Mucosa of rectum (tissue), 2 donors: ENCODE measurements around the gene PYROXD2.

Source experiments
- H3K27ac ChIP-seq, 2 donors: one replicate each; pipeline ENCODE4 v1.7.0; 2013; ENCODE audit warnings: inconsistent platforms in 2 of 2, low read depth in 2 of 2, low read length in 2 of 2
- H3K27me3 ChIP-seq, 2 donors: one replicate each; pipeline ENCODE4 v1.7.0; 2013; ENCODE audit warnings: low read length in 2 of 2; ENCODE audit not compliant: control insufficient read depth in 2 of 2, insufficient read depth in 2 of 2
- H3K36me3 ChIP-seq, 2 donors: one replicate each; pipeline ENCODE4 v1.7.0; 2013; ENCODE audit warnings: low read length in 2 of 2; ENCODE audit not compliant: control insufficient read depth in 2 of 2, insufficient read depth in 2 of 2
- H3K4me1 ChIP-seq, 2 donors: one replicate each; pipeline ENCODE4 v1.7.0; 2013; ENCODE audit warnings: low read length in 2 of 2, mild to moderate bottlenecking in 1 of 2; ENCODE audit not compliant: control insufficient read depth in 2 of 2, insufficient read depth in 2 of 2
- H3K4me3 ChIP-seq, 2 donors: one replicate each; pipeline ENCODE4 v1.7.0; 2013; ENCODE audit warnings: low read length in 2 of 2
- H3K9ac ChIP-seq, 2 donors: one replicate each; pipeline ENCODE4 v1.7.0; 2013; ENCODE audit warnings: low read length in 2 of 2, low read depth in 1 of 2, mild to moderate bottlenecking in 1 of 2
- H3K9me3 ChIP-seq, 2 donors: one replicate each; pipeline ENCODE4 v1.7.0; 2013; ENCODE audit warnings: low read length in 2 of 2; ENCODE audit not compliant: control insufficient read depth in 2 of 2
- donor health status: healthy.
- donor health status: Normal muscosa, but diverticular disease.

PYROXD2 gene

GRCh38 chr10:98377536-98377935 is 37.4 kb downstream of the PYROXD2 start:
- Histone ChIP-seq H3K27me3 (no peaks in the 10 kb centered on the region), H3K4me1 (no peaks in the 10 kb centered on the region), H3K9me3 (no peaks in the 10 kb centered on the region), H3K9ac (no peak overlapping the region), H3K27ac (no peak overlapping the region), H3K4me3 (no peak overlapping the region), H3K36me3 (no peaks in the 10 kb centered on the region)

DNA sequence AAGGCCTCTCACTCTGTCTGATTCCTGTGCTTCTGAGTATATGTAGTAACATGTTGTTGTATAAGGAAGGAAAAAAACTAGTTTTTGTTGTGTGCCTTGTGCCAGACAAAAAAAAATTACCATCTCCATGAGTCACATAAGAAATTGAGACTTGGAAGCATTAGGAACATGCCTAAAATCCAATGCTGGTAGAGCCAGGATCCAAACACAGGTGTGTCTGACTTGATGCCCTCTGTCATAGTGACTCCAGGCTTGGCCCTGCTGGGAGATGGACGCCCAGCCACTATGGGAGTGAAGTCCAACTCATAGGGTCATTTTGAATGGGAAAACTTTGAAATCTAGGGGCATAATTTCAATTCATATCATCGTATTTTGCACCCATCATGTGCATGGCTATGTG is 38.0 kb downstream of the PYROXD2 start:
- Histone ChIP-seq H3K27me3 (no peaks in the 10 kb centered on the region), H3K4me3 (no peak overlapping the region), H3K9me3 (no peaks in the 10 kb centered on the region), H3K36me3 (no peaks in the 10 kb centered on the region), H3K9ac (no peak overlapping the region), H3K4me1 (no peaks in the 10 kb centered on the region), H3K27ac (no peak overlapping the region)

DNA sequence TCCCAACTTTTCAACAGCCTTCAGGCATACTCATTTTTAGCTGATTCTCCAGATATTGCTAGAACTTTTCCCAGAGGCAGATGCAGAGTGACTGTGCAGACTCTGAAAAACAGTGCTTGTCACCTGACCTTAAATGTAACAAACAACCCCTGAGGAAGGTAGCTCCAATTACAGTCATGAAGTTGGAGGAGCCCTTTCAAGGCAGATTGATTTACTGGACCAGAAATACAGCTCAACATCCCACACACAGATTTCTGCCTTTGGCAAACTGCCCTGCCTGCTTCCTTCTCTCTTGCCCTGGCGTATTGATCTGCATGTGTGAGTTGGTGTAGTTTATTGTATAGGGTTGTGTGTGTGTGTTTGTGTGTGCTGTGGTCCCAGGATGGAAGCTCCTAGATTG is 38.5 kb downstream of the PYROXD2 start:
- no peak overlapping the region for H3K27ac ChIP-seq
- no peak overlapping the region for H3K9ac ChIP-seq
- H3K36me3 ChIP-seq = no peaks in the 10 kb centered on the region
- no peaks in the 10 kb centered on the region for H3K4me1 ChIP-seq
- no peaks in the 10 kb centered on the region for H3K27me3 ChIP-seq
- no peaks in the 10 kb centered on the region for H3K9me3 ChIP-seq
- H3K4me3 ChIP-seq = no peak overlapping the region

- Histone ChIP-seq H3K27ac (no peak overlapping the region), H3K4me3 (no peak overlapping the region), H3K27me3 (no peaks in the 10 kb centered on the region), H3K36me3 (no peaks in the 10 kb centered on the region), H3K9me3 (no peaks in the 10 kb centered on the region), H3K4me1 (no peaks in the 10 kb centered on the region), H3K9ac (no peak overlapping the region)
These were observed 40.6 kb downstream of the PYROXD2 start for GRCh38 chr10:98374217-98374985.

DNA sequence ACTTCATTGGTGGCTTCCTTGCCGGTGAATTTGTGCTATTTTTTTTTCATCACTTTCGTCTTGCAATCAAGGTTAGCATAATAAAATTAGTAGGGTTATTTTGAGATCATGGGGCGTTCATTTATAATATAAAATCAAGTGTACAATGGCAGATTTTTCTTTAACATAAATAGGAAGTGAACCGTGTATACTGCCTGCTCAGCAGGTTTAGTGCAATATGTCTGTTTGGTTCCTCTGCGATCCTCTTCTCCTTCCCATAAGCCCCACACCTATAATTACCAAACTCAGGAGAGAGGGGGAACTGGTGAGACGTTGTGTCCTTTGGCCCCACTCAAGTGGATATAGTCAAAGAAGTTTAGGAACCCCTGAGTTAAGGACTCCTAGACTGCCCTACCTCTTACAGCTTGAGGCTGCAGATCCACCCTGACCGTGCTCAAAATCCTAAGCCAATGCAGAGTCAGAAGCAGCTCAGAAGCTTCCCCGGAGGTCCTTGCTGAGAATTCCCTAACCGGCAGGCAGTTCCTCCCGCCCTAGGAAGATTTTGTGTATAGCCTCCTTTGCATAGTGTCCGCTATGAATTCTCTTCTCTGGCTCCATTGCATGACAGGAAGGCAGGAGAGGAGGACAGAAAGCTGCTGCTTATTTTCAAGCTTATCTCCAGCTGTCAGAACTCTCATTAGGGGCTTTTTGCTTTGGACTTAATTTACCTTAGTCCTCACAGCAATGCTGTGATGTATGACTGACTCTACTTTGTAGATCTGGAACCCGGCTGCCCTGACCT is 41.5 kb downstream of the PYROXD2 start:
- H3K4me3 ChIP-seq = no peak overlapping the region
- no peaks in the 10 kb centered on the region for H3K27me3 ChIP-seq
- H3K4me1 ChIP-seq = no peaks in the 10 kb centered on the region
- H3K9me3 ChIP-seq = no peaks in the 10 kb centered on the region
- H3K27ac ChIP-seq = no peak overlapping the region
- H3K36me3 ChIP-seq = no peaks in the 10 kb centered on the region
- no peak overlapping the region for H3K9ac ChIP-seq

- H3K9me3 ChIP-seq = no peaks in the 10 kb centered on the region
- no peaks in the 10 kb centered on the region for H3K36me3 ChIP-seq
- no peak overlapping the region for H3K4me3 ChIP-seq
- no peak overlapping the region for H3K9ac ChIP-seq
- no peak overlapping the region for H3K27ac ChIP-seq
- no peaks in the 10 kb centered on the region for H3K4me1 ChIP-seq
- no peaks in the 10 kb centered on the region for H3K27me3 ChIP-seq
These were observed 43.9 kb downstream of the PYROXD2 start for GRCh38 chr10:98370831-98371820.

DNA sequence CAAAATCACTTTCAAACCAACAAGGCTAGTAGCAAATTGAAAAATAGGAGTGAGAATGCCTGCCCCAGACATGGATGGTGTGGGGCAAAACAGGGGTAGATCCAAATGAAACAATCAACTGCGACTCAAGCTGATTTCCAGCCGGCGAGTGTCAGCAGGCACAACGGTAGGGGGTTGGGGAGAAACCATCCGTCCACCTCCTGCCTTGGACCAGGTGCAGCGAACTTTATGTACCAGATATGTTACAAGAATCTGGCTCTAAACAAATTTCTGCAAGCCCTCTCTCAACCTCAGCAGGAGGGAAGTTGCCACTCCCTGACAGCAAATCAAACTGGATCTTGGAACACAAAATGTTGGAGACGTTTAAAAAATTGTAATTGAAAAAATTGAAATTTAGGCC is 45.2 kb downstream of the PYROXD2 start:
- Histone ChIP-seq H3K36me3 (no peaks in the 10 kb centered on the region), H3K27me3 (no peaks in the 10 kb centered on the region)

GRCh38 chr10:98368644-98369043 is 46.3 kb downstream of the PYROXD2 start:
- Histone ChIP-seq H3K9me3 (no peaks in the 10 kb centered on the region), H3K27ac (no peak overlapping the region)

More for the DNA sequence above, 45.2 kb downstream of the PYROXD2 start:
- no peak overlapping the region for H3K27ac ChIP-seq
- no peak overlapping the region for H3K9ac ChIP-seq
- no peaks in the 10 kb centered on the region for H3K9me3 ChIP-seq
- H3K4me3 ChIP-seq = no peak overlapping the region
- H3K4me1 ChIP-seq = no peaks in the 10 kb centered on the region

GRCh38 chr10:98367604-98368451 is 47.2 kb downstream of the PYROXD2 start:
- H3K4me1 ChIP-seq = no peaks in the 10 kb centered on the region
- no peaks in the 10 kb centered on the region for H3K9me3 ChIP-seq
- H3K27me3 ChIP-seq = no peaks in the 10 kb centered on the region
- H3K4me3 ChIP-seq = no peak overlapping the region
- H3K9ac ChIP-seq = no peak overlapping the region
- H3K27ac ChIP-seq = no peak overlapping the region
- no peaks in the 10 kb centered on the region for H3K36me3 ChIP-seq

More at GRCh38 chr10:98368644-98369043, 46.3 kb downstream of the PYROXD2 start:
- Histone ChIP-seq H3K36me3 (no peaks in the 10 kb centered on the region), H3K27me3 (no peaks in the 10 kb centered on the region), H3K4me1 (no peaks in the 10 kb centered on the region), H3K4me3 (no peak overlapping the region), H3K9ac (no peak overlapping the region)
